ENCODE data around the gene WDR76. TPM values are rescaled to one million over a fixed set of nuclear protein-coding genes. Genes with fewer than 3 reads are reported as not detected.

Gene WDR76
- polyA plus RNA-seq, 1 of the 3 experiments (the other 2 are of a cell fraction) = 1.8 TPM

GRCh38 chr15:43852607-43853006, 25.8 kb downstream of the WDR76 start (continued):
- TF ChIP-seq MAX (IDR thresholded peaks at IDR 0.05; ENCODE audit: low read depth) (no peak), TAF1 (IDR thresholded peaks at IDR 0.05; ENCODE audit: borderline replicate concordance, low read depth, low read length) (no peak), RCOR1 (IDR thresholded peaks at IDR 0.05; ENCODE audit: low read length) (no peak), EP300 (IDR thresholded peaks at IDR 0.05; ENCODE audit: borderline replicate concordance in 1 of 2, low read depth in 1 of 2, low read length in 1 of 2) (no peak)

GRCh38 chr15:43854801-43855200, 28.0 kb downstream of the WDR76 start:
- Histone ChIP-seq H3K4me1 (ENCODE audit: control insufficient read depth in 1 of 2, insufficient read depth in 2 of 2, low read depth in 1 of 2, low read length in 1 of 2) (no peaks in the 10 kb centered on the region), H3K9me2 (no peaks in the 10 kb centered on the region), H3K27ac (ENCODE audit: low read depth in 2 of 2, low read length in 1 of 2) (no peak overlapping the region), H3K36me3 (replicated peaks in 1 of 2; ENCODE audit: control insufficient read depth in 1 of 2, insufficient read depth in 2 of 2, low read length in 1 of 2) (peaks cover 6 to 33% of the 10 kb centered on the region in 2 experiments), H3K4me3 (ENCODE audit: low read depth in 2 of 2, low read length in 1 of 2) (no peak overlapping the region), H3K9me3 (no peaks in the 10 kb centered on the region), H4K20me1 (ENCODE audit: insufficient read depth) (no peaks in the 10 kb centered on the region), H2AFZ (ENCODE audit: low read depth) (no peak overlapping the region), H3F3A (replicated peaks; ENCODE audit: insufficient read depth) (peaks cover 10% of the 10 kb centered on the region), H3K4me2 (no peak overlapping the region), H3K79me2 (ENCODE audit: insufficient read depth) (no peaks in the 10 kb centered on the region), H3K9ac (no peak overlapping the region), H3K27me3 (ENCODE audit: insufficient read depth) (no peaks in the 10 kb centered on the region)
- no peak for TF ChIP-seq CTCF (IDR thresholded peaks at IDR 0.05)
- no peak for TF ChIP-seq NFIC (IDR thresholded peaks at IDR 0.05; ENCODE audit: borderline replicate concordance)
- no peak for TF ChIP-seq MEF2A (IDR thresholded peaks at IDR 0.05; ENCODE audit: borderline replicate concordance, low read depth)
- no peak for TF ChIP-seq USF2 (IDR thresholded peaks at IDR 0.05; ENCODE audit: borderline replicate concordance, low read depth, low read length)
- ChIA-PET POLR2A (no interaction called here), CTCF (no interaction called here)
- DNase-seq = no peak
- 98% methylated on average over 6 of the region's 6 CpGs for WGBS (ENCODE audit: low lambda C conversion rate)

- CTCF ChIA-PET = interaction anchor here (0.5 to 1.1 kb wide), 3 partner anchors 13 to 642 kb away, joined by 3 read pairs; no protein-coding TSS in a partner anchor
- Histone ChIP-seq H2AFZ (ENCODE audit: low read depth) (no peak overlapping the region), H3K9me3 (no peaks in the 10 kb centered on the region), H3K4me1 (ENCODE audit: control insufficient read depth in 1 of 2, insufficient read depth in 2 of 2, low read depth in 1 of 2, low read length in 1 of 2) (no peaks in the 10 kb centered on the region), H3K27ac (ENCODE audit: low read depth in 2 of 2, low read length in 1 of 2) (no peak overlapping the region), H3K4me3 (ENCODE audit: low read depth in 2 of 2, low read length in 1 of 2) (no peak overlapping the region), H3F3A (replicated peaks; ENCODE audit: insufficient read depth) (peaks cover 16% of the 10 kb centered on the region), H3K79me2 (ENCODE audit: insufficient read depth) (no peaks in the 10 kb centered on the region), H3K36me3 (replicated peaks in 1 of 2; ENCODE audit: control insufficient read depth in 1 of 2, insufficient read depth in 2 of 2, low read length in 1 of 2) (peaks cover 10 to 28% of the 10 kb centered on the region in 2 experiments), H3K27me3 (ENCODE audit: insufficient read depth) (no peaks in the 10 kb centered on the region), H3K4me2 (no peak overlapping the region), H3K9ac (no peak overlapping the region), H4K20me1 (ENCODE audit: insufficient read depth) (no peaks in the 10 kb centered on the region), H3K9me2 (no peaks in the 10 kb centered on the region)
- TF ChIP-seq TCF12 (IDR thresholded peaks at IDR 0.05) = no peak
- TF ChIP-seq ZBTB33 (IDR thresholded peaks at IDR 0.05; ENCODE audit: borderline replicate concordance, low read depth) = no peak
- TF ChIP-seq RCOR1 (IDR thresholded peaks at IDR 0.05; ENCODE audit: low read length) = no peak
- TF ChIP-seq TEAD4 (IDR thresholded peaks at IDR 0.05; ENCODE audit: borderline replicate concordance, insufficient read depth) = no peak
- TF ChIP-seq PBX3 (IDR thresholded peaks at IDR 0.05) = no peak
- TF ChIP-seq MAX (IDR thresholded peaks at IDR 0.05; ENCODE audit: low read depth) = no peak
- no peak for TF ChIP-seq FOXM1 (IDR thresholded peaks at IDR 0.05; ENCODE audit: low read depth)
- TF ChIP-seq GATA2 (CRISPR knock-in tag; IDR thresholded peaks at IDR 0.05) = no peak
- no peak for TF ChIP-seq SIN3A (IDR thresholded peaks at IDR 0.05; ENCODE audit: borderline replicate concordance, low read depth, low read length)
- TF ChIP-seq RAD21 (IDR thresholded peaks at IDR 0.05; ENCODE audit: low read length) = no peak
- TF ChIP-seq POLR2AphosphoS5 (IDR thresholded peaks at IDR 0.05; ENCODE audit: low read depth, low read length) = no peak
- no peak for TF ChIP-seq MXI1 (IDR thresholded peaks at IDR 0.05; ENCODE audit: low read depth, low read length)
- DNase-seq = no peak
- WGBS (ENCODE audit: low lambda C conversion rate) = 96% methylated on average over 4 of the region's 4 CpGs
- POLR2A ChIA-PET = no interaction called here
These were observed 32.7 kb downstream of the WDR76 start for GRCh38 chr15:43859546-43859945.

Measured in SK-N-SH (cell line).